Hepatocyte (in vitro differentiated cells): ENCODE data around the gene DLGAP5. TPM values are rescaled to one million over a fixed set of nuclear protein-coding genes. Genes with fewer than 3 reads are reported as not detected.

Source experiments
- DNase-seq: peaks from one replicate; pipeline ENCODE4 v3.0.0-alpha.2; 2016; ENCODE audit warnings: low spot score
- H2AFZ ChIP-seq: fragments of 200-600 bp; sonication (generic); 2 replicates; pipeline ENCODE4 v1.6.0; 2016; ENCODE audit warnings: antibody characterized with exemption, mild to moderate bottlenecking
- H3K27ac ChIP-seq: fragments of 200-600 bp; sonication (generic); 2 replicates; pipeline ENCODE4 v1.5.1; 2016; ENCODE audit warnings: mild to moderate bottlenecking
- H3K27me3 ChIP-seq: fragments of 200-600 bp; sonication (generic); 2 replicates; pipeline ENCODE4 v1.6.1; 2016
- H3K36me3 ChIP-seq: fragments of 200-600 bp; sonication (generic); replicated peaks from 2 replicates; pipeline ENCODE4 v1.5.1; 2016; ENCODE audit warnings: low read depth; ENCODE audit not compliant: insufficient read depth
- H3K4me1 ChIP-seq: fragments of 200-600 bp; sonication (generic); 2 replicates; pipeline ENCODE4 v1.5.1; 2016; ENCODE audit warnings: mild to moderate bottlenecking, moderate library complexity; ENCODE audit not compliant: insufficient read depth
- H3K4me2 ChIP-seq: fragments of 200-600 bp; sonication (generic); 2 replicates; pipeline ENCODE4 v1.6.0; 2016
- H3K4me3 ChIP-seq: fragments of 200-600 bp; sonication (generic); 2 replicates; pipeline ENCODE4 v1.5.1; 2016; ENCODE audit warnings: mild to moderate bottlenecking
- H3K79me2 ChIP-seq: fragments of 200-600 bp; sonication (generic); 2 replicates; pipeline ENCODE4 v1.6.0; 2017; ENCODE audit warnings: mild to moderate bottlenecking
- H3K9me2 ChIP-seq: fragments of 200-600 bp; sonication (generic); replicated peaks from 2 replicates; pipeline ENCODE4 v1.6.0; 2017; ENCODE audit warnings: mild to moderate bottlenecking; ENCODE audit not compliant: insufficient read depth
- H3K9me3 ChIP-seq: fragments of 200-600 bp; sonication (generic); 2 replicates; pipeline ENCODE4 v1.5.1; 2016; ENCODE audit warnings: low read depth, mild to moderate bottlenecking
- H4K20me1 ChIP-seq: fragments of 200-600 bp; sonication (generic); 2 replicates; pipeline ENCODE4 v1.6.0; 2016; ENCODE audit warnings: mild to moderate bottlenecking; ENCODE audit not compliant: insufficient read depth, poor library complexity, severe bottlenecking
- EZH2 ChIP-seq: fragments of 200-600 bp; sonication (generic); IDR thresholded peaks from 2 replicates; pipeline ENCODE4 v1.6.1; 2016; ENCODE audit warnings: antibody characterized with exemption, mild to moderate bottlenecking, borderline replicate concordance
- EZH2phosphoT487 ChIP-seq: fragments of 200-600 bp; sonication (generic); IDR thresholded peaks from one replicate; pipeline ENCODE4 v1.6.1; 2018; ENCODE audit warnings: antibody characterized with exemption, mild to moderate bottlenecking, low read depth, moderate library complexity; ENCODE audit not compliant: unreplicated experiment, severe bottlenecking
- WGBS: methylation state at CpG from one replicate; pipeline ENCODE4 v1.1.6; 2016; ENCODE audit warnings: low lambda C conversion rate; ENCODE audit errors: missing lambda C conversion rate; 5-methylcytosine and 5-hydroxymethylcytosine counted together
- polyA plus RNA-seq: library from polyadenylated mRNA; unstranded; fragments of >200 nt; fragmentation: Nextera tagmentation; extraction: Ambion mirVana; gene quantifications from 2 replicates; pipeline ENCODE4 v1.2.1, GENCODE V29; 2016
- total RNA-seq: library from RNA; depleted of rRNA; stranded (reverse); fragments of >200 nt; gene quantifications from 2 replicates; pipeline ENCODE4 v1.2.3, GENCODE V29; 2014
- TF ChIP-seq, protein P1 (sequence below): fragments of 200-600 bp; sonication (generic); IDR thresholded peaks from 2 replicates; pipeline ENCODE4 v1.5.1; 2016; ENCODE audit warnings: antibody characterized with exemption, mild to moderate bottlenecking; ENCODE audit not compliant: poor library complexity

The DLGAP5 gene
- total and polyA plus RNA-seq, 2 experiments from 2014 or later, result 7.7 to 10.8 TPM

DNA sequence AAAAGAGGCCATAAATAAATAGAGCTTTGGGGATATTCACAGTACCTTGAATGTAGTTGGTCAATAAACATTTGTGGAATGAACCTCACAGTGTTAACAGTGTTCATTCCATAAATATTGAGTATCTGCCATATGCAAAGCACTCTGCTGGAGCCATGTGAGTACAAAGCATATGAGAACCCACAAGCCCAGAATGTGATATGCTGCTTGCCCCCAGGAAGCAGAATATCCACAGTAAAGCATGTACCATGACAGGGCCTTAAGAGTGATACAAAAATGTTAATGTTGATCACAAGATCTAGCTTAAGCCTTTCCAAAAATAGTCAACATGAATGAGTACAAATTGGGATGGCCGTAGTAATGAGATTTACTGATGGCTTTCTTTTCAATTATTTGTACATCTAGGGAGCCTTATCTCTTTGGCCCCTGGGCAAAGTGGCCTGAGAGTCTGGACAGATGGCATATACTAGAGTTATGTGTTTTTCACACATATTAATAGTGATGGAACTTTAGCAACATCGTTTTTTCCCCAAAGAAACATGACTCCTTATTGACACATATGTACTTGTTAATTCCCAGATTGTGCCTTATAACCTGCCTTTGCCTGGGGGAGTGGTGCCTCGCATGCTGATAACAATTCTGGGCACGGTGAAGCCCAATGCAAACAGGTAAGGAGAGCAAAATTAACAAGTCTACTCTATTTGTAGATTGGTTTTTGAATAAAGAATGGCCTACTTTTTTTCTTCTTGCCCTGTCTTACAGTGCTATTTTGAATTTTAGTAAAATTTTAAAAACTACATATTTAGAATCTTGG lies 51.5 kb downstream of the DLGAP5 start:
- Histone ChIP-seq H3K36me3 (peaks cover 4% of the 10 kb centered on the region), H4K20me1 (peaks cover 36% of the 10 kb centered on the region), H3K79me2 (peaks cover 42% of the 10 kb centered on the region), H3K4me1 (peaks cover 4% of the 10 kb centered on the region), H2AFZ (no peak overlapping the region), H3K4me3 (no peak overlapping the region), H3K27ac (no peak overlapping the region), H3K9me3 (no peaks in the 10 kb centered on the region), H3K4me2 (no peak overlapping the region), H3K27me3 (no peaks in the 10 kb centered on the region), H3K9me2 (no peaks in the 10 kb centered on the region)
- no peak for DNase-seq
- 75% methylated on average over 4 of the region's 4 CpGs for WGBS
- TF ChIP-seq EZH2phosphoT487, result no peak
- TF ChIP-seq, protein P1, sequence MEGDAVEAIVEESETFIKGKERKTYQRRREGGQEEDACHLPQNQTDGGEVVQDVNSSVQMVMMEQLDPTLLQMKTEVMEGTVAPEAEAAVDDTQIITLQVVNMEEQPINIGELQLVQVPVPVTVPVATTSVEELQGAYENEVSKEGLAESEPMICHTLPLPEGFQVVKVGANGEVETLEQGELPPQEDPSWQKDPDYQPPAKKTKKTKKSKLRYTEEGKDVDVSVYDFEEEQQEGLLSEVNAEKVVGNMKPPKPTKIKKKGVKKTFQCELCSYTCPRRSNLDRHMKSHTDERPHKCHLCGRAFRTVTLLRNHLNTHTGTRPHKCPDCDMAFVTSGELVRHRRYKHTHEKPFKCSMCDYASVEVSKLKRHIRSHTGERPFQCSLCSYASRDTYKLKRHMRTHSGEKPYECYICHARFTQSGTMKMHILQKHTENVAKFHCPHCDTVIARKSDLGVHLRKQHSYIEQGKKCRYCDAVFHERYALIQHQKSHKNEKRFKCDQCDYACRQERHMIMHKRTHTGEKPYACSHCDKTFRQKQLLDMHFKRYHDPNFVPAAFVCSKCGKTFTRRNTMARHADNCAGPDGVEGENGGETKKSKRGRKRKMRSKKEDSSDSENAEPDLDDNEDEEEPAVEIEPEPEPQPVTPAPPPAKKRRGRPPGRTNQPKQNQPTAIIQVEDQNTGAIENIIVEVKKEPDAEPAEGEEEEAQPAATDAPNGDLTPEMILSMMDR, result no peak
- no peak for TF ChIP-seq EZH2

DNA sequence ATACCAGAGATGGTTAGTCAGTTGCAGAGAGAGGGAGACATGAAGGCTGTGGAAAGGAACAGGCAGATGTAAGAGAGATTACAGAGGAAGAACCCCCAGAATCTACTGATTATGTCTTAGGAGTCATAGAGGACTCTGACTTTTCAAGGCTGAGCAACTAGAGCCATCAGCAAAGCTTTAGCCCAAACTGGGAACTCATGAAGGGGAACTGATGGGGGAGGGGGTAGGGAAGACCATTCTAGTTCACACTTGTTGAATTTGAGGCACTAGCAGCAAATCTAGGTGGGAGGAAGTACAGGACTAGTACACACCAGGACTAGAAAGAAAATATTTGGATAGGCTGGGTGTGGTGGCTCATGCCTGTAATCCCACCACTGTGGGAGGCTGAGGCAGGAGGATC lies 52.2 kb downstream of the DLGAP5 start:
- no peak overlapping the region for H3K4me3 ChIP-seq
- H3K9me3 ChIP-seq, result no peaks in the 10 kb centered on the region
- TF ChIP-seq, protein P1, result no peak
- no peak for TF ChIP-seq EZH2phosphoT487
- TF ChIP-seq EZH2, result no peak
- peak overlapping the region; percentile 7 for H3K27ac ChIP-seq
- peaks cover 49% of the 10 kb centered on the region for H3K79me2 ChIP-seq
- H3K27me3 ChIP-seq, result no peaks in the 10 kb centered on the region
- H2AFZ ChIP-seq, result no peak overlapping the region
- no peak for DNase-seq
- H3K36me3 ChIP-seq, result peaks cover 4% of the 10 kb centered on the region
- no peaks in the 10 kb centered on the region for H3K9me2 ChIP-seq
- peaks cover 44% of the 10 kb centered on the region for H4K20me1 ChIP-seq
- peaks cover 4% of the 10 kb centered on the region for H3K4me1 ChIP-seq
- no peak overlapping the region for H3K4me2 ChIP-seq

DNA sequence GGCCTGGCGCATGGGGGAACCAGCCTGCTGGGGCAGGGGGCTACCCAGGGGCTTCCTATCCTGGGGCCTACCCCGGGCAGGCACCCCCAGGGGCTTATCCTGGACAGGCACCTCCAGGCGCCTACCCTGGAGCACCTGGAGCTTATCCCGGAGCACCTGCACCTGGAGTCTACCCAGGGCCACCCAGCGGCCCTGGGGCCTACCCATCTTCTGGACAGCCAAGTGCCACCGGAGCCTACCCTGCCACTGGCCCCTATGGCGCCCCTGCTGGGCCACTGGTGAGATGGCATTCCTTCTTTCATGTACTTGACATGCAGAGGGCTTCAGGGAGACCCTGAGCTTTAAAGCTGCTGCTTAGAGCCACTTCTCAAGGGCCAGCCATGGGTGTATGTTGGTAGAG lies 53.3 kb downstream of the DLGAP5 start:
- H3K4me2 ChIP-seq, result no peak overlapping the region
- peaks cover 54% of the 10 kb centered on the region for H4K20me1 ChIP-seq
- peaks cover 4% of the 10 kb centered on the region for H3K4me1 ChIP-seq

More for the DNA sequence above, 53.3 kb downstream of the DLGAP5 start:
- no peak overlapping the region for H3K4me3 ChIP-seq
- no peak overlapping the region for H3K27ac ChIP-seq
- H3K79me2 ChIP-seq, result peaks cover 60% of the 10 kb centered on the region
- no peak for DNase-seq
- no peak overlapping the region for H2AFZ ChIP-seq
- TF ChIP-seq, protein P1, result no peak
- peaks cover 4% of the 10 kb centered on the region for H3K36me3 ChIP-seq
- WGBS, result 95% methylated on average over 7 of the region's 7 CpGs
- no peaks in the 10 kb centered on the region for H3K9me3 ChIP-seq
- H3K27me3 ChIP-seq, result no peaks in the 10 kb centered on the region
- no peaks in the 10 kb centered on the region for H3K9me2 ChIP-seq
